HUES64 (cell line): ENCODE data around the gene NEUROG2.
"Not testable (repeated sequence)": the region's sequence is repeated elsewhere in the genome, so short reads cannot be mapped to it uniquely, and the experiment has no call there.

Experiments used
- H3K27ac ChIP-seq: 2 replicates; pipeline ENCODE4 v1.7.0; 2013; ENCODE audit warnings: low read depth, low read length, inconsistent platforms
- H3K27me3 ChIP-seq: 2 replicates; pipeline ENCODE4 v1.6.1; 2013; ENCODE audit warnings: mild to moderate bottlenecking, low read length; ENCODE audit not compliant: insufficient read depth
- H3K36me3 ChIP-seq: 2 replicates; pipeline ENCODE4 v1.6.1; 2013; ENCODE audit warnings: mild to moderate bottlenecking, low read length; ENCODE audit not compliant: insufficient read depth
- H3K4me1 ChIP-seq: 2 replicates; pipeline ENCODE4 v1.6.1; 2013; ENCODE audit warnings: mild to moderate bottlenecking, low read length, moderate library complexity; ENCODE audit not compliant: insufficient read depth
- H3K4me3 ChIP-seq: 2 replicates; pipeline ENCODE4 v1.5.1; 2013; ENCODE audit warnings: mild to moderate bottlenecking, low read length, moderate library complexity
- H3K9ac ChIP-seq: 2 replicates; pipeline ENCODE4 v1.6.1; 2013; ENCODE audit warnings: mild to moderate bottlenecking, low read depth, low read length
- H3K9me3 ChIP-seq: 2 replicates; pipeline ENCODE4 v1.6.1; 2013; ENCODE audit warnings: low read depth, low read length; ENCODE audit not compliant: insufficient read depth
- WGBS: fragments of 150-250, 120-280 bp; methylation state at CpG from one replicate; pipeline ENCODE4 v1.1.7; 2013; ENCODE audit warnings: missing lambda C conversion rate; 5-methylcytosine and 5-hydroxymethylcytosine counted together

The NEUROG2 gene

GRCh38 chr4:112545346-112545745 is 29.4 kb upstream of the NEUROG2 start:
- H3K36me3 ChIP-seq = peaks cover 26% of the 10 kb centered on the region
- H3K4me3 ChIP-seq = no peak overlapping the region
- no peak overlapping the region for H3K27ac ChIP-seq
- no peaks in the 10 kb centered on the region for H3K9me3 ChIP-seq
- H3K4me1 ChIP-seq = no peaks in the 10 kb centered on the region
- no peaks in the 10 kb centered on the region for H3K27me3 ChIP-seq
- WGBS = 100% methylated on average over 1 of the region's 3 CpGs
- H3K9ac ChIP-seq = no peak overlapping the region

GRCh38 chr4:112540695-112541094 is 24.7 kb upstream of the NEUROG2 start:
- Histone ChIP-seq H3K9ac (no peak overlapping the region), H3K27me3 (no peaks in the 10 kb centered on the region), H3K36me3 (peaks cover 30% of the 10 kb centered on the region), H3K4me3 (no peak overlapping the region), H3K9me3 (no peaks in the 10 kb centered on the region), H3K4me1 (no peaks in the 10 kb centered on the region), H3K27ac (no peak overlapping the region)
- WGBS = no CpG with 5 or more reads among the region's 1 CpG

GRCh38 chr4:112536123-112536522 is 20.1 kb upstream of the NEUROG2 start:
- Histone ChIP-seq H3K27ac (no peak overlapping the region), H3K27me3 (no peaks in the 10 kb centered on the region), H3K4me3 (no peak overlapping the region), H3K9me3 (no peaks in the 10 kb centered on the region), H3K4me1 (no peaks in the 10 kb centered on the region), H3K36me3 (peaks cover 28% of the 10 kb centered on the region), H3K9ac (no peak overlapping the region)
- WGBS = 95% methylated on average over 1 of the region's 2 CpGs

GRCh38 chr4:112532267-112532666 is 16.3 kb upstream of the NEUROG2 start:
- WGBS = 71% methylated on average over 3 of the region's 3 CpGs

GRCh38 chr4:112531146-112531545 is 15.2 kb upstream of the NEUROG2 start:
- Histone ChIP-seq H3K9ac (no peak overlapping the region), H3K4me1 (0 out of 2 replicates have a peak, but pooled peaks cover 3% of the 10 kb centered on the region), H3K27ac (no peak overlapping the region), H3K4me3 (no peak overlapping the region), H3K9me3 (no peaks in the 10 kb centered on the region), H3K36me3 (no peaks in the 10 kb centered on the region), H3K27me3 (peaks cover 11% of the 10 kb centered on the region; the same call in 1 of the 2 replicates)
- 63% methylated on average over 1 of the region's 1 CpG for WGBS

More at GRCh38 chr4:112532267-112532666, 16.3 kb upstream of the NEUROG2 start:
- Histone ChIP-seq H3K36me3 (no peaks in the 10 kb centered on the region), H3K4me3 (no peak overlapping the region), H3K9me3 (no peaks in the 10 kb centered on the region), H3K27me3 (no peaks in the 10 kb centered on the region), H3K9ac (no peak overlapping the region), H3K4me1 (no peaks in the 10 kb centered on the region), H3K27ac (no peak overlapping the region)

GRCh38 chr4:112526061-112526460 is 10.1 kb upstream of the NEUROG2 start:
- no peaks in the 10 kb centered on the region for H3K9me3 ChIP-seq
- peaks cover 22% of the 10 kb centered on the region for H3K4me1 ChIP-seq
- WGBS = 50% methylated on average over 1 of the region's 1 CpG
- no peak overlapping the region for H3K4me3 ChIP-seq
- H3K9ac ChIP-seq = no peak overlapping the region
- no peak overlapping the region for H3K27ac ChIP-seq
- peaks cover 61% of the 10 kb centered on the region for H3K27me3 ChIP-seq
- no peaks in the 10 kb centered on the region for H3K36me3 ChIP-seq

- WGBS = under 1% methylated on average over 46 of the region's 46 CpGs
These were observed 8.0 kb upstream of the NEUROG2 start for GRCh38 chr4:112523764-112524505.

GRCh38 chr4:112523008-112523721 is 7.2 kb upstream of the NEUROG2 start:
- WGBS = 1% methylated on average over 37 of the region's 37 CpGs
- peaks cover 90% of the 10 kb centered on the region for H3K27me3 ChIP-seq
- H3K4me3 ChIP-seq = peak overlapping the region; percentile 52
- H3K4me1 ChIP-seq = peaks cover 28% of the 10 kb centered on the region
- H3K27ac ChIP-seq = no peak overlapping the region
- H3K9me3 ChIP-seq = no peaks in the 10 kb centered on the region
- H3K36me3 ChIP-seq = no peaks in the 10 kb centered on the region
- no peak overlapping the region for H3K9ac ChIP-seq

More at GRCh38 chr4:112523764-112524505, 8.0 kb upstream of the NEUROG2 start:
- H3K9me3 ChIP-seq = no peaks in the 10 kb centered on the region
- peaks cover 82% of the 10 kb centered on the region for H3K27me3 ChIP-seq
- H3K27ac ChIP-seq = no peak overlapping the region
- H3K4me3 ChIP-seq = peak overlapping the region; percentile 52
- peaks cover 28% of the 10 kb centered on the region for H3K4me1 ChIP-seq
- H3K9ac ChIP-seq = no peak overlapping the region
- no peaks in the 10 kb centered on the region for H3K36me3 ChIP-seq

GRCh38 chr4:112522431-112522830 is 6.5 kb upstream of the NEUROG2 start:
- not testable (repeated sequence) for H3K4me3 ChIP-seq, H3K9me3 ChIP-seq, H3K36me3 ChIP-seq, H3K9ac ChIP-seq, H3K27ac ChIP-seq
- Histone ChIP-seq H3K27me3 (peaks cover 97% of the 10 kb centered on the region), H3K4me1 (peaks cover 28% of the 10 kb centered on the region)
- 7% methylated on average over 17 of the region's 17 CpGs for WGBS

- H3K4me3 ChIP-seq = peak overlapping the region; percentile 42
- peaks cover 99% of the 10 kb centered on the region for H3K27me3 ChIP-seq
- H3K36me3 ChIP-seq = no peaks in the 10 kb centered on the region
- H3K4me1 ChIP-seq = peaks cover 34% of the 10 kb centered on the region
- no peak overlapping the region for H3K27ac ChIP-seq
- 1% methylated on average over 30 of the region's 30 CpGs for WGBS
- H3K9ac ChIP-seq = no peak overlapping the region
- no peaks in the 10 kb centered on the region for H3K9me3 ChIP-seq
These were observed 5.4 kb upstream of the NEUROG2 start for GRCh38 chr4:112521123-112522023.
